Smooth muscle cell (in vitro differentiated cells): ENCODE data around the gene AP2S1. TPM values are rescaled to one million over a fixed set of nuclear protein-coding genes. Genes with fewer than 3 reads are reported as not detected.
A peak's percentile ranks its signal among the peaks of the same experiment; 100 is the strongest.

Experiments used
- DNase-seq: peaks from one replicate; lab custom pipeline; 2025; ENCODE audit not compliant: unreplicated experiment; lab: John Stamatoyannopoulos, UW
- H2AFZ ChIP-seq: fragments of 200-600 bp; sonication (generic); 2 replicates; pipeline ENCODE4 v1.6.0; 2016; ENCODE audit warnings: antibody characterized with exemption, low read depth, mild to moderate bottlenecking
- H3F3A ChIP-seq: fragments of 200-600 bp; sonication (generic); 2 replicates; pipeline ENCODE4 v1.6.0; 2017; ENCODE audit warnings: antibody characterized with exemption, low read depth
- H3K27ac ChIP-seq: fragments of 200-600 bp; sonication (generic); 2 replicates; pipeline ENCODE4 v1.5.1; 2016; ENCODE audit warnings: low read depth, mild to moderate bottlenecking
- H3K27me3 ChIP-seq: fragments of 200-600 bp; sonication (generic); 2 replicates; pipeline ENCODE4 v1.6.1; 2016; ENCODE audit warnings: low read depth, mild to moderate bottlenecking
- H3K36me3 ChIP-seq: fragments of 200-600 bp; sonication (generic); 2 replicates; pipeline ENCODE4 v1.5.1; 2016; ENCODE audit warnings: low read depth
- H3K4me1 ChIP-seq: fragments of 200-600 bp; sonication (generic); 2 replicates; pipeline ENCODE4 v1.5.1; 2016; ENCODE audit warnings: low read depth
- H3K4me2 ChIP-seq: fragments of 200-600 bp; sonication (generic); 2 replicates; pipeline ENCODE4 v1.6.0; 2016; ENCODE audit warnings: mild to moderate bottlenecking
- H3K4me3 ChIP-seq: fragments of 200-600 bp; sonication (generic); 2 replicates; pipeline ENCODE4 v1.5.1; 2016; ENCODE audit warnings: mild to moderate bottlenecking
- H3K79me2 ChIP-seq: fragments of 200-600 bp; sonication (generic); 2 replicates; pipeline ENCODE4 v1.6.0; 2016; ENCODE audit warnings: low read depth, mild to moderate bottlenecking
- H3K9ac ChIP-seq: fragments of 200-600 bp; sonication (generic); 2 replicates; pipeline ENCODE4 v1.6.0; 2016; ENCODE audit warnings: low read depth
- H3K9me3 ChIP-seq: fragments of 200-600 bp; sonication (generic); replicated peaks from 2 replicates; pipeline ENCODE4 v1.5.1; 2016; ENCODE audit warnings: low read depth
- H4K20me1 ChIP-seq: fragments of 200-600 bp; sonication (generic); 2 replicates; pipeline ENCODE4 v1.6.0; 2016; ENCODE audit warnings: low read depth
- WGBS: methylation state at CpG from one replicate; pipeline ENCODE4 v1.1.7; 2016; ENCODE audit warnings: low lambda C conversion rate; 5-methylcytosine and 5-hydroxymethylcytosine counted together
- polyA plus RNA-seq: library from polyadenylated mRNA; unstranded; fragments of >200 nt; fragmentation: Nextera tagmentation; extraction: Ambion mirVana; gene quantifications from 2 replicates; pipeline ENCODE4 v1.2.1, GENCODE V29; 2016
- total RNA-seq: library from RNA; depleted of rRNA; stranded (reverse); fragments of >200 nt; gene quantifications from 2 replicates; pipeline ENCODE4 v1.2.3, GENCODE V29; 2014
- TF ChIP-seq, protein P1 (sequence below): fragments of 200-600 bp; sonication (generic); IDR thresholded peaks from 2 replicates; pipeline ENCODE4 v1.5.1; 2017; ENCODE audit warnings: borderline replicate concordance, mild to moderate bottlenecking, antibody characterized with exemption; ENCODE audit not compliant: insufficient read depth, poor library complexity, severe bottlenecking

The AP2S1 gene
- total and polyA plus RNA-seq, 2 experiments from 2014 or later, result 204 to 488 TPM

- H3K4me3 ChIP-seq, result no peak overlapping the region
These were observed 45.6 kb upstream of the AP2S1 start for GRCh38 chr19:46896076-46896794.

GRCh38 chr19:46892252-46893179 lies 41.9 kb upstream of the AP2S1 start:
- Histone ChIP-seq H3K4me2 (no peak overlapping the region), H3K4me1 (no peaks in the 10 kb centered on the region), H3K4me3 (no peak overlapping the region), H3K9ac (no peak overlapping the region), H3K9me3 (no peaks in the 10 kb centered on the region), H3K79me2 (peaks cover 80% of the 10 kb centered on the region), H2AFZ (no peak overlapping the region), H3K27me3 (no peaks in the 10 kb centered on the region), H3K36me3 (no peaks in the 10 kb centered on the region), H3F3A (no peaks in the 10 kb centered on the region), H3K27ac (no peak overlapping the region), H4K20me1 (peaks cover 24% of the 10 kb centered on the region)
- DNase-seq, result no peak
- TF ChIP-seq, protein P1, sequence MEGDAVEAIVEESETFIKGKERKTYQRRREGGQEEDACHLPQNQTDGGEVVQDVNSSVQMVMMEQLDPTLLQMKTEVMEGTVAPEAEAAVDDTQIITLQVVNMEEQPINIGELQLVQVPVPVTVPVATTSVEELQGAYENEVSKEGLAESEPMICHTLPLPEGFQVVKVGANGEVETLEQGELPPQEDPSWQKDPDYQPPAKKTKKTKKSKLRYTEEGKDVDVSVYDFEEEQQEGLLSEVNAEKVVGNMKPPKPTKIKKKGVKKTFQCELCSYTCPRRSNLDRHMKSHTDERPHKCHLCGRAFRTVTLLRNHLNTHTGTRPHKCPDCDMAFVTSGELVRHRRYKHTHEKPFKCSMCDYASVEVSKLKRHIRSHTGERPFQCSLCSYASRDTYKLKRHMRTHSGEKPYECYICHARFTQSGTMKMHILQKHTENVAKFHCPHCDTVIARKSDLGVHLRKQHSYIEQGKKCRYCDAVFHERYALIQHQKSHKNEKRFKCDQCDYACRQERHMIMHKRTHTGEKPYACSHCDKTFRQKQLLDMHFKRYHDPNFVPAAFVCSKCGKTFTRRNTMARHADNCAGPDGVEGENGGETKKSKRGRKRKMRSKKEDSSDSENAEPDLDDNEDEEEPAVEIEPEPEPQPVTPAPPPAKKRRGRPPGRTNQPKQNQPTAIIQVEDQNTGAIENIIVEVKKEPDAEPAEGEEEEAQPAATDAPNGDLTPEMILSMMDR, result no peak
- 97% methylated on average over 11 of the region's 11 CpGs for WGBS

More at GRCh38 chr19:46896076-46896794, 45.6 kb upstream of the AP2S1 start:
- Histone ChIP-seq H3K79me2 (peaks cover 88% of the 10 kb centered on the region), H4K20me1 (peaks cover 40% of the 10 kb centered on the region), H3F3A (no peaks in the 10 kb centered on the region), H2AFZ (no peak overlapping the region), H3K27ac (no peak overlapping the region), H3K27me3 (no peaks in the 10 kb centered on the region), H3K4me2 (no peak overlapping the region), H3K4me1 (no peaks in the 10 kb centered on the region), H3K9me3 (no peaks in the 10 kb centered on the region), H3K9ac (no peak overlapping the region), H3K36me3 (no peaks in the 10 kb centered on the region)
- DNase-seq, result no peak
- TF ChIP-seq, protein P1, result no peak
- 80% methylated on average over 10 of the region's 10 CpGs for WGBS

- Histone ChIP-seq H3K4me3 (no peak overlapping the region), H3F3A (no peaks in the 10 kb centered on the region), H3K9ac (no peak overlapping the region), H3K4me1 (no peaks in the 10 kb centered on the region), H3K27ac (peak overlapping the region; percentile 68), H3K27me3 (no peaks in the 10 kb centered on the region), H3K36me3 (no peaks in the 10 kb centered on the region), H3K4me2 (peak overlapping the region; percentile 38), H3K79me2 (peaks cover 82% of the 10 kb centered on the region), H3K9me3 (no peaks in the 10 kb centered on the region), H4K20me1 (peaks cover 24% of the 10 kb centered on the region), H2AFZ (no peak overlapping the region)
- DNase-seq, result no peak
- TF ChIP-seq, protein P1, result no peak
- WGBS, result 16% methylated on average over 3 of the region's 3 CpGs
These were observed 40.0 kb upstream of the AP2S1 start for GRCh38 chr19:46890423-46891170.
